Measurements from ENCODE around the gene MEI1.

The MEI1 gene

DNA sequence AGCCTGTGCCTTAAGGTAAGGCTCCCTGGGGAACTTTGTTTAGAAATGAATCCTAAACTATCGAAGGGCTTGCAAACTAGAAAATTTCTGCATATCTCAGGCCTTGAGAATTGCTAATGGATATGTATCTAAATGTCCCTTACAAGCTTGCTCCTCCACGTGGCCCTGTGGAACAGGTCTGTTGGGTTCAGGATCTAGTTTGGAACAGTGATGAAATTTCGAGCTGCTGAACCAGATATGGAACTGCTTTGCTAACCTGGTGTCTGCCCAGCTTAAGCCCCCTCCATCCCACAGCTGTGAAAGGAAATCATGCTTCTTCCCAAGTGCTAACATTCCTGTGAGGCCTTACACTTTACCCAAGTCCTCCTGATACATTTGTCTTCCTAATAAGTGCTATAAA is 145.2 kb downstream of the MEI1 start:
- no peak for DNase-seq

DNA sequence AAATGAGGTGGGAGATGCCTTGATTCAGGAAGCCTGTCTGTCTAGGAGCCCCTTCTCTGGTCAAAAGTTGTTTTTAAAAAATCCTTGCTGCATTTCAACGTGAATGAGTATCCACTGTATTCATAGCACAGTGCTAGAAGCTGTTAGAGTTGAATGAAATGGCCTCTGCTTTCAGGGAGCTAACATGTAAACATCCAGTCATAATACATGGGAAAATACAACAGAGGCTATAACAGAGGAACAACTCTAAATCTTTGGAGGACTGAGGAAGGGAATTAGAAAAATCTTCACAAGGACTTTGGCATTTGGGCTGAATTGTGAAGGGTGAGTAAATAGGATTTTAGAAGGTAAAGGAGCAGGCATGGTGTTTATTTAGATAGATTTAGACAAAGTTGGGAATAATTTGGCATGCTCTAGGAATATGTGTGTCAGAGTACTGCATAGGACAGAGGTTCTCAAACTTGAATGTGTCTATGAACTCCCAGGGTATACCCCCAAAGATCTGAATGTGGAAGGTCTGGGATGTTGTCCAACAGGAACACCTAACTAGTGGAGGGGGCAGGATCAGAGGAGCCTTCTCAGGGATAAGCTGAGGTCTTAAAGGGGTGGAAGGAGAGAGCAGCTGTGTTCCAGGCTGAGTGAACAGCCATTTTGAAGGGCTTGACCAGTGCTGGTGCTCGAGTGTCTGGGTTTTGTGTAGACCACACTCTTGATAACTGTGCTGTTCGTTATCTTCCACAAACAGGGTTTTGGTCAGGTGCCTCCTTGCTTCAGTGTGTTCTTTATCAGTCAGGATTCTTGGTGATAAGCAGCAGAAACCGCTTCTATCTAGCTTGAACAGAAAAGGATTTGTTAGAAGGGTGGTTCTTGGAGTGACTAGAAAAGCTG is 146.3 kb downstream of the MEI1 start:
- DNase-seq: no peak

DNA sequence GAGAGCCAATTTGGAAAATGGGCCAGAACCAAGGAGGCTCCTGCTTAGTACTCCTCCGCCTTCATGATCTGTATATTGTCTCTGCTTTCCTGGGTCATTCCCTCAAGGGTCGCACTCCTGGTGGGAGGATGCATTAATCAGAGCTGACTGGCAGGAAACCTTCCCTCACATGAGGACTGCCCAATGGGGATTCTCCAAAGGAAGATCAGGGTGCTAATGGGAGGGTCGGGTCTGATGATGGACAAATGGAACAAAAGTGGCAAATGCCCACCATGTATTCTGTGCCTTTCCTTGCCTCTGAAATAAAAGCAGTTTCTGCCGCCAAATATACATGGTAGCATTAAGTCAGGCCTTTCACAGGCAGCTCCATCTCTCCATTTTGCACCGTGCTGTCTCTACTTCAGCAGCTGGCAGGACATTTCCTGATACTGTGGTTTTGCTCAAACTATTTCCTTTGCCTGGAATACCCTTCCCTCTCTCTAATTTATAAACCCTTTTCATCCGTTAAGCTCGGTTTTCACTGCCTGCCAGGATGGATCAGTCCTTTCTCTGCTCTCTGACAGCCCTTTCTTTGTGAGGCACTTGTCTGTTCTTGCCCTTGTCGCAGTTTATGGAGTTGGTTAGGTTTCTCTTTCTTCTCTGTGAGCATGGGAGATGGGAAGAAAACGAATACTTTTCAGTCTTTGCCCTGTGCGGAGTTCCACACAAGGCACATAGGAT is 147.1 kb downstream of the MEI1 start:
- DNase-seq: no peak

DNA sequence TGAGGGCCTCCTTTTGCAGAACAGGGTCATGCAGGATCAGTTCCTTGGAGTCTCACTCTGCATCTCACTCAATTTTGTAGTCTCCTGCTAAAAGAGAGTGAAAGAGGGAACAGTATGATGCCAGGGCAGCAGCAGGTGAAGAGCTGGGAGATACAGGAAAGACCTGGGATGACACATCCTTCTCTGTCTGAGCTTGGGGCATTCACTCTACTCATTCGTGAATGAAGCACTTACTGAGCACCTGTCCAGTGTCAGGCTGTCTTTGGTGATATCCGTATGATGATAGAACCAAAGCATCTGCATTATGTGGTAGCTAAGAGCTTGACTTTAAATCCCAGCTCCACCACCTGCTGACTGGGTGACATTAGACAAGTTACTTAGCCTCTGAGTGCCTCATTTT is 148.0 kb downstream of the MEI1 start:
- no peak for DNase-seq

DNA sequence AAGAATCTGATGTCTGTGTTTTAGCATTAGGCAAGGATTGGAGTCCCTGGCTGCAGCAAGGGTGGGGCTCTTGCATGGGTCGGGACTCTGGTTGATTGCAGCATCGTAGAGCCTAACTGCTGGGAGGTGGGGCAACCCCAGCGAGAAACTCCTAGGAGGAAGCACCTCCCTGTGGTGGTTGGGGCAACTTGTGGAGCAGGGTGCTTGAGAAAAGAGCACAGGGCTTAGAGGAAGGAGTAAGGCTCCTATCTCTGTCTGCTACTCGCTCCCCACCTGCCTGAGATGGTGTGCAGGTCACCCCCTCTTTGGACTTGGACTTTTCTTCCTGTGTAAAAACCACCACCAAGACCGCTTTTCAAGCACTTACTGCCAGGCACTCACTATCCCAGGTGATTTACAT is 149.2 kb downstream of the MEI1 start:
- DNase-seq: no peak

All from activated CD4-positive, alpha-beta T cell treated with anti-CD3 and anti-CD28 coated beads, Interleukin-2, amount 50 U/mL, for 4 hours (primary cell).